Esophagus squamous epithelium (tissue), 5 donors: ENCODE measurements around the gene PRDX1. TPM values are rescaled to one million over a fixed set of nuclear protein-coding genes. Genes with fewer than 3 reads are reported as not detected.

Source experiments
- DNase-seq: peaks from one replicate; lab custom pipeline; 2025; lab: John Stamatoyannopoulos, UW
- H3K27ac ChIP-seq, 4 donors: fragments of 200-600 bp; sonication (generic); one replicate each; pipeline ENCODE4 v1.5.1; 2016 to 2019; ENCODE audit warnings: mild to moderate bottlenecking in 1 of 4
- H3K27me3 ChIP-seq, 4 donors: fragments of 200-600 bp; sonication (generic); 1 replicate in 3 of 4; 2 replicates in 1 of 4; pipeline versions ENCODE4 v1.5.1 to v1.6.0; 2017 to 2021; ENCODE audit warnings: antibody characterized with exemption in 1 of 4
- H3K36me3 ChIP-seq, 3 donors: fragments of 200-600 bp; sonication (generic); one replicate each; pipeline ENCODE4 v1.5.1; 2016 to 2019
- H3K4me1 ChIP-seq, 3 donors: fragments of 200-600 bp; sonication (generic); one replicate each; pipeline ENCODE4 v1.5.1; 2017 to 2019
- H3K4me3 ChIP-seq, 4 donors: fragments of 200-600 bp; sonication (generic); 1 replicate in 3 of 4; 2 replicates in 1 of 4; pipeline ENCODE4 v1.5.1; 2016 to 2019; ENCODE audit warnings: mild to moderate bottlenecking in 2 of 4, moderate library complexity in 1 of 4
- H3K9me3 ChIP-seq, 3 donors: fragments of 200-600 bp; sonication (generic); one replicate each; pipeline ENCODE4 v1.5.1; 2016 to 2019
- CTCF ChIP-seq, 6 experiments: fragments of 450-650 bp in 4 of 6; fragments of 200-600 bp in 2 of 6; sonication (generic) in 2 of 6; IDR thresholded peaks; one replicate each; pipeline ENCODE4 v1.5.1; 2016 to 2019; ENCODE audit warnings: antibody characterized with exemption in 6 of 6, mild to moderate bottlenecking in 4 of 6, moderate library complexity in 4 of 6
- POLR2A ChIP-seq, 4 donors: fragments of 450-650 bp; IDR thresholded peaks; one replicate each; pipeline ENCODE4 v1.6.1; 2017; ENCODE audit warnings: antibody characterized with exemption in 4 of 4, mild to moderate bottlenecking in 4 of 4, moderate library complexity in 3 of 4
- WGBS, 2 donors: methylation state at CpG; one replicate each; pipeline ENCODE4 v1.1.5; 2018; 5-methylcytosine and 5-hydroxymethylcytosine counted together
- intact Hi-C: fragments of 100-400 bp; cut with DNase I; formaldehyde crosslinking; loops from one replicate; pipeline ENCODE4 v1.15.0; 2022
- total RNA-seq, 4 donors: library from RNA; depleted of rRNA; stranded (reverse); fragments of >200 nt; gene quantifications; one replicate each; pipeline ENCODE4 v1.1.0, GENCODE V29; 2016
- donor health status: DM: yes; HTN: yes; CAD: no.

Gene PRDX1
- total RNA-seq, 4 donors from 2014 or later = 531 to 1,461 (median 1,071) TPM

DNA sequence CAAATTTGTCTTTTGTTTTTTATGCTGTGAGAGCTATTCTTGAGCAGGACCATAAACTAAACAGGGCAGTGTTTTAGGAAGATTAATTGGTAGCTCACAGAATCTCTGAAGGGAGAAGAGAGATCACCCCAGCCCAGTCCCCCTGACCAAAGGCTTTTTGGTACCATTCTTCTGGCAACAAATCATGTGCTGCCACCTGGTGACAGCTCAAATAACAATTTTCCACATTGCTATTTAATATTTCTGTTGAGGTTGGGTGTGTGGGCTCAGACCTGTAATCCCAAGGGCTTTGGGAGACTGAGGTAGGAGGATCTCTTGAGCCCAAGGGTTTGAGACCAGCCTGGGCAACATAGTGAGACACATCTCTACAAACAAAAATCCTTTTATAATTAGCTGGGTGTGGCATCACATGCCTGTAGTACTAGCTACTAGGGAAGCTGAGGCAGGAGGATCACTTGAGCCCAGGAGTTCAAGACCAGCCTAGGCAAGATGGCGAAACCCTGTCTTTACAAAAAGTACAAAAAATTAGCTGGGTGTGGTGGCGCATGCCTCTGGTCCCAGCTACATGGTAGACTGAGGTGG lies 28.5 kb downstream of the PRDX1 start:
- TF ChIP-seq POLR2A (IDR thresholded peaks at IDR 0.05) (no peak), CTCF (IDR thresholded peaks at IDR 0.05) (peak; percentile 37 to 76 (median 64))
- WGBS, 2 donors = 50 to 64% methylated on average over 2 of the region's 2 CpGs
- Histone ChIP-seq H3K4me3 (no peak overlapping the region), H3K36me3 (no peaks in the 10 kb centered on the region), H3K27ac (peak overlapping the region in 2 of 4 donors; percentile 25 to 33), H3K27me3 (no peaks in the 10 kb centered on the region), H3K4me1 (peaks cover 0 to 59% (median 29%) of the 10 kb centered on the region in 3 donors), H3K9me3 (no peaks in the 10 kb centered on the region)
- intact Hi-C loops = loop anchor here (2.0 to 5.0 kb wide), 2 partner anchors 134 to 481 kb away; partner anchors contain the start of genes HECTD3 and UROD
- DNase-seq = no peak

GRCh38 chr1:45492691-45493090 lies 29.0 kb downstream of the PRDX1 start:
- H3K36me3 ChIP-seq = no peaks in the 10 kb centered on the region
- 74 to 90% methylated on average over 3 of the region's 3 CpGs for WGBS, 2 donors
- H3K4me1 ChIP-seq = peaks cover 0 to 61% (median 29%) of the 10 kb centered on the region in 3 donors
- no peaks in the 10 kb centered on the region for H3K27me3 ChIP-seq
- no peak for TF ChIP-seq CTCF (IDR thresholded peaks at IDR 0.05)
- TF ChIP-seq POLR2A (IDR thresholded peaks at IDR 0.05) = no peak
- peak overlapping the region in 1 of 4 donors; percentile 29 for H3K27ac ChIP-seq
- no peaks in the 10 kb centered on the region for H3K9me3 ChIP-seq
- intact Hi-C loops = loop anchor here (2.0 to 5.0 kb wide), 2 partner anchors 134 to 480 kb away; partner anchors contain the start of genes HECTD3 and UROD
- DNase-seq = no peak
- H3K4me3 ChIP-seq = no peak overlapping the region

DNA sequence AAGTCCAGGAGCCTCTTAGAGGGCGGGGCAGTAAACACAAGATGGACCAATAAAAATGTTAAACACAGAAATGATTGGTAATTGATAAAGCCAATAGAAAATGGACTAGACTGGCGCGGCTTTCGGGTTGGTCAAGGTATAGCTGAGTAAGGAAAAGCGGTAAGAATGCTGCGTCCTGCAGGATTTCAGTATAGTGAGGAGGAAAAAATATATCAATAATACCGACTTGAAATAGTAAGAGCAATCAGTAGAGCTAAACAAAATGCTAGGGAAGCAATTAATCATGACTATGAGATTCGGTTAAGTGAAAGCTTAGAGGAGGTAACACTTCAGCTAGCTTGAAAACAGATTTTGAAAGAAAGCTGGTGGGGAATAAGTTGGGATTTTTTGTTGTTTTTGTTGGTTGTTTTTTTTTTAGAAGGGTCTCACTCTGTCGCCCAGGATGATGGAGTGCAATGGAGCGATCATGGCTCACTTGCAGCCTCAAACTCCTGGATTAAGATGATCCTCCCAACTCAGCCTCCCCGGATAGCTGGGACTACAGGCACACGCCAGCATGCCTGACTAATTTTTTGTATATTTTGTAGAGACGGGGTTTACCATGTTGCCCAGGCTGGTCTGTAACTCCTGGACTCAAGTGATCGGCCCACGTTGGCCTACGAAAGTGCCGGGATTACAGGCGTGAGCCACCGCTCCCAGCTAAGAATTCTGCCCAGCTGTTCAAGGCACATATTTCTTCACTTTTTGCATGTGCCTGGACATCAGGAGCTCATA lies 30.0 kb downstream of the PRDX1 start:
- intact Hi-C loops = loop anchor here (2.0 to 5.0 kb wide), 2 partner anchors 133 to 479 kb away; partner anchors contain the start of genes HECTD3 and UROD
- Histone ChIP-seq H3K36me3 (no peaks in the 10 kb centered on the region), H3K27me3 (no peaks in the 10 kb centered on the region), H3K4me1 (peaks cover 0 to 54% (median 24%) of the 10 kb centered on the region in 3 donors), H3K4me3 (peak overlapping the region; percentile 72 to 95 (median 85)), H3K9me3 (no peaks in the 10 kb centered on the region), H3K27ac (peak overlapping the region; percentile 38 to 92 (median 72))
- TF ChIP-seq POLR2A (IDR thresholded peaks at IDR 0.05) (no peak), CTCF (IDR thresholded peaks at IDR 0.05) (no peak)
- no peak for DNase-seq
- WGBS, 2 donors = 38 to 47% methylated on average over 16 to 17 of the region's 19 CpGs

DNA sequence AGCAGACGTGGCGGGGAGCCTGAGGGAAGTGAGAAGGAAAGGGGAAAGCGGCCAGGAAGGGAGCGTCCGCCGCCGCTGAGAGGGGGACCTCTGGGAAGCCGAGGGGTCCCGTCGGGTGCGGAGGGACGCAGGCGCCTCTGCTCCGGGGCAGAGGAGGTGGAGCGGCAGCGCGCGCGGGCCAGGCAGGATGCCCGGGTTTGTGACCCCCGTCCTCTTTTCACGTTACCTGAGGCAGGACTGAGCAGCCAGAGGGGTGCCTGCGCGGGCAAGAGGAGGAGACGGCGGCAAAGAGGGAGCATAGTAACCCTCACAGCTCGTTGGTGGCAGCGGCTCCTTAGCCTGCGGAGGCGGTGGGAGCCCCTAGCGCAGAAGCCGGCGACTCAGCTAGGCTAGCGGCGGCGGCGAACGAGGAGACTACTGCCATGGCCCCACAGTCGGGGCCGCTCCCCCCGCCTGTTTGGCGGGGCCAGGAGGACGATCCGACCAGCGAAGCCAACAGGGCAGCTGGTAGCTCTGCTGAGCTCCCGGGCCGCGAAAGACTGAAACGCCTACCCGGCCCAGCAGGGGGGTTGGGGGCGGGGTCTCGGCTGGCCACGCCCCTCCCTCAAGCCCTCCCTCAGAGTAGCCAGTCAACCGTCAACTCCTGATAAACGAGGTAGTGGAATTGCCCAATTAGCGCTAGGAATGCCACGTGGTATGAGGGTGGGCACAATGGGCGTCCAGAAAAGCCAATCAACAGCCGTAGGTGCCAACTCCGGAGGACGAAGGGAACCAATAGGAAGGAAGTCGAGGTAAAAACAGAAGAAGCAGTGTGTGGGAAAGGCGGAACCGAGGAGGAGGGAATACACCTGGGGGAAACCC lies 30.8 kb downstream of the PRDX1 start, which contains the start of gene TESK2:
TSS of gene TESK2 (minus strand) at position 538 of the 861 bp plus-strand sequence. CDS start 33,378 bp downstream, outside the sequence.
- H3K9me3 ChIP-seq = no peaks in the 10 kb centered on the region
- no peaks in the 10 kb centered on the region for H3K36me3 ChIP-seq
- WGBS, 2 donors = 0 to 1% methylated on average over 26 to 51 of the region's 64 CpGs
- peak within 1 kb of the TSS; percentile 72 to 95 (median 85) for H3K4me3 ChIP-seq
- intact Hi-C loops = loop anchor here (5.0 kb wide), 1 partner anchor 479 kb away; the partner anchor contains the start of genes HECTD3 and UROD
- peak within 1 kb of the TSS; percentile 89 to 92 (median 91) for H3K27ac ChIP-seq
- no peaks in the 10 kb centered on the region for H3K27me3 ChIP-seq
- peak; percentile 94 for DNase-seq
- H3K4me1 ChIP-seq = peaks cover 0 to 46% (median 16%) of the 10 kb centered on the region in 3 donors
- peak in 2 of 4 donors; percentile 71 to 94 for TF ChIP-seq POLR2A (IDR thresholded peaks at IDR 0.05)
- peak in 4 of 6 experiments; percentile 44 to 58 (median 54) for TF ChIP-seq CTCF (IDR thresholded peaks at IDR 0.05)
